ENCODE measurements around the gene DNAJC13. TPM values are rescaled to one million over a fixed set of nuclear protein-coding genes. Genes with fewer than 3 reads are reported as not detected.

The DNAJC13 gene
- total and polyA plus RNA-seq, 2 of the 8 experiments (the other 6 are each of a cell fraction or from before 2014, with no cell fraction given), result 7.9 to 28.8 TPM

GRCh38 chr3:132405188-132405587 is 12.1 kb upstream of the DNAJC13 start:
- H2BK12ac ChIP-seq (ENCODE audit: low read depth, low read length), result no peak overlapping the region
- no peak overlapping the region for H4K91ac ChIP-seq (replicated peaks; ENCODE audit: insufficient read length, low read length)
- no peaks in the 10 kb centered on the region for H3K79me1 ChIP-seq (ENCODE audit: low read depth, low read length)
- no peak overlapping the region for H2AK5ac ChIP-seq (ENCODE audit: low read depth, low read length)
- 88% methylated on average over 1 of the region's 1 CpG; no CpG with 5 or more reads in 1 of the 2 experiments for whole genome bisulfite sequencing, 2 experiments (ENCODE audit: extremely low coverage in 1 of 2, insufficient coverage in 1 of 2, insufficient read length in 1 of 2, insufficient replicate concordance in 2 of 2, low coverage in 1 of 2, low lambda C conversion rate in 2 of 2, missing lambda C conversion rate in 1 of 2)
- no peak overlapping the region for H2BK5ac ChIP-seq (ENCODE audit: low read depth, low read length)
- no peak overlapping the region for H3K9ac ChIP-seq (replicated peaks in 1 of 4; ENCODE audit: extremely low read depth in 1 of 4, low read depth in 3 of 4, low read length in 3 of 4)
- H3K4me2 ChIP-seq (ENCODE audit: insufficient read depth in 1 of 2, low read depth in 2 of 2, low read length in 2 of 2), result no peak overlapping the region
- H3K27ac ChIP-seq (ENCODE audit: low read depth, low read length), result no peak overlapping the region
- no peaks in the 10 kb centered on the region for H3K9me3 ChIP-seq (ENCODE audit: insufficient read depth in 2 of 2, low read depth in 1 of 2, low read length in 1 of 2)
- H3K27me3 ChIP-seq (replicated peaks in 1 of 4; ENCODE audit: control insufficient read depth in 3 of 4, extremely low read depth in 1 of 4, insufficient read depth in 3 of 4, low read length in 3 of 4), result no peaks in the 10 kb centered on the region
- no peak for TF ChIP-seq HDAC2 (IDR thresholded peaks at IDR 0.05; ENCODE audit: borderline replicate concordance in 1 of 2, low read depth in 2 of 2, low read length in 2 of 2)
- TF ChIP-seq SIRT6 (IDR thresholded peaks at IDR 0.05; ENCODE audit: low read length), result no peak
- no peak for TF ChIP-seq SP2 (IDR thresholded peaks at IDR 0.05; ENCODE audit: low read length)
- no peaks in the 10 kb centered on the region for H3K23me2 ChIP-seq (ENCODE audit: low read depth, low read length)
- H4K8ac ChIP-seq (ENCODE audit: extremely low read depth, insufficient read depth, low read length), result no peak overlapping the region
- no peak overlapping the region for H2AFZ ChIP-seq (ENCODE audit: low read length)
- FAIRE-seq (no peak), DNase-seq (ENCODE audit: low read depth in 1 of 2, low spot score in 2 of 2) (no peak)
- H2BK15ac ChIP-seq (ENCODE audit: low read length), result no peak overlapping the region
- H3K23ac ChIP-seq (ENCODE audit: insufficient read length), result no peak overlapping the region
- H2BK20ac ChIP-seq (ENCODE audit: low read length), result no peak overlapping the region
- CTCF ChIA-PET (ENCODE audit: partially characterized antibody), result interaction anchor here (0.6 to 15.4 kb wide), 3 partner anchors 35 to 148 kb away, joined by 3 to 486 read pairs (median 3); no protein-coding TSS in a partner anchor
- H3K4me3 ChIP-seq (ENCODE audit: extremely low read depth in 1 of 4, insufficient read depth in 2 of 4, low read depth in 3 of 4, low read length in 4 of 4), result no peak overlapping the region
- no peaks in the 10 kb centered on the region for H3K4me1 ChIP-seq (replicated peaks in 1 of 4; ENCODE audit: control insufficient read depth in 3 of 4, insufficient read depth in 4 of 4, low read length in 3 of 4)
- H4K5ac ChIP-seq (ENCODE audit: insufficient read length, low read depth, low read length), result no peak overlapping the region
- H3K79me2 ChIP-seq (ENCODE audit: control insufficient read depth in 1 of 2, insufficient read depth in 2 of 2, low read length in 2 of 2), result no peaks in the 10 kb centered on the region
- no peak overlapping the region for H3K18ac ChIP-seq (ENCODE audit: extremely low read depth, low read length)
- no peaks in the 10 kb centered on the region for H4K20me1 ChIP-seq (replicated peaks in 1 of 2; ENCODE audit: control insufficient read depth in 1 of 2, insufficient read depth in 2 of 2, low read length in 2 of 2)
- no peak overlapping the region for H2BK120ac ChIP-seq (replicated peaks; ENCODE audit: low read depth, low read length)
- H3K14ac ChIP-seq (ENCODE audit: insufficient read length), result no peak overlapping the region
- H3K4ac ChIP-seq (replicated peaks; ENCODE audit: insufficient read length, low read depth, low read length), result no peak overlapping the region
- H3K36me3 ChIP-seq (ENCODE audit: control insufficient read depth in 2 of 4, insufficient read depth in 4 of 4, low read length in 3 of 4), result no peaks in the 10 kb centered on the region
- POLR2A ChIA-PET (ENCODE audit: partially characterized antibody), result interaction anchor here (1.7 kb wide), 1 partner anchor 12 kb away, joined by 5 read pairs; the partner anchor contains the start of gene DNAJC13
- H3K56ac ChIP-seq (replicated peaks; ENCODE audit: insufficient read length, low read depth, low read length), result no peak overlapping the region
